Caco-2 (cell line): ENCODE results near the gene SMOC2. TPM values are rescaled to one million over a fixed set of nuclear protein-coding genes. Genes with fewer than 3 reads are reported as not detected.

Experiments
- BruUV-seq: library from RNA; stranded (reverse); fragments of 400-500 nt; replicated peaks from 2 replicates; lab custom pipeline; 2021; lab: Mats Ljungman, UMichigan
- CTCF ChIA-PET: fragments of 300-600 bp; sonication (Branson Sonifier 250); formaldehyde crosslinking; loops from one replicate; lab custom pipeline; 2022; ENCODE audit warnings: antibody characterized with exemption; lab: Charles Lee
- POLR2A ChIA-PET: fragments of 300-600 bp; sonication (Branson Sonifier 250); formaldehyde crosslinking; loops from one replicate; lab custom pipeline; 2022; ENCODE audit warnings: antibody characterized with exemption; lab: Charles Lee
- DNase-seq, 2 experiments: peaks; one replicate each; pipeline versions ENCODE4 v3.0.0 to v3.0.0-alpha.2; 2020 to 2022
- H3K27me3 ChIP-seq: replicated peaks from 2 replicates; pipeline ENCODE4 v1.6.0; 2011; ENCODE audit warnings: low read length; ENCODE audit not compliant: control insufficient read depth, insufficient read depth
- H3K36me3 ChIP-seq: 2 replicates; pipeline ENCODE4 v1.5.1; 2011; ENCODE audit warnings: low read length; ENCODE audit not compliant: control insufficient read depth, insufficient read depth
- H3K4me1 ChIP-seq: fragments of 250-450 bp; sonication (Bioruptor Pico); 2 replicates; pipeline ENCODE4 v1.5.1; 2020; ENCODE audit warnings: mild to moderate bottlenecking
- H3K4me3 ChIP-seq: 2 replicates; pipeline ENCODE4 v1.5.1; 2011; ENCODE audit warnings: low read depth, mild to moderate bottlenecking, control low read depth, low read length
- H3K9me3 ChIP-seq: fragments of 250-450 bp; sonication (Bioruptor Pico); 2 replicates; pipeline ENCODE4 v1.5.1; 2020; ENCODE audit warnings: mild to moderate bottlenecking, moderate library complexity
- H3K27ac Mint-ChIP-seq: one replicate; pipeline ENCODE4 v1.8.0; 2022; ENCODE audit warnings: mixed read lengths; ENCODE audit not compliant: unreplicated experiment
- H3K27me3 Mint-ChIP-seq: one replicate; pipeline ENCODE4 v1.8.0; 2022; ENCODE audit warnings: mixed read lengths; ENCODE audit not compliant: insufficient read depth, unreplicated experiment
- H3K36me3 Mint-ChIP-seq: one replicate; pipeline ENCODE4 v1.8.0; 2022; ENCODE audit warnings: mild to moderate bottlenecking, mixed read lengths; ENCODE audit not compliant: insufficient read depth, unreplicated experiment
- H3K4me1 Mint-ChIP-seq: one replicate; pipeline ENCODE4 v1.8.0; 2022; ENCODE audit warnings: low read depth, mixed read lengths; ENCODE audit not compliant: unreplicated experiment
- H3K4me3 Mint-ChIP-seq: one replicate; pipeline ENCODE4 v1.8.0; 2022; ENCODE audit warnings: mild to moderate bottlenecking, moderate library complexity, mixed read lengths; ENCODE audit not compliant: unreplicated experiment
- H3K9me3 Mint-ChIP-seq: one replicate; pipeline ENCODE4 v1.8.0; 2022; ENCODE audit warnings: mixed read lengths; ENCODE audit not compliant: unreplicated experiment
- CTCF ChIP-seq, 2 experiments: fragments of 200-600 bp in 1 of 2; IDR thresholded peaks; 1 replicate in 1 of 2; 2 replicates in 1 of 2; pipeline versions ENCODE4 v1.5.1 to v1.8.0; 2011 to 2022; ENCODE audit warnings: antibody characterized with exemption in 1 of 2, control low read depth in 1 of 2, inconsistent platforms in 1 of 2, low read depth in 1 of 2, low read length in 1 of 2, mild to moderate bottlenecking in 1 of 2, moderate library complexity in 1 of 2; ENCODE audit not compliant: insufficient read depth in 1 of 2, severe bottlenecking in 1 of 2, unreplicated experiment in 1 of 2
- intact Hi-C: fragments of 100-400 bp; cut with micrococcal nuclease; formaldehyde crosslinking; loops from one replicate; pipeline ENCODE4 v1.10.0; 2022; ENCODE audit not compliant: unreplicated experiment
- total RNA-seq: library from RNA; stranded (reverse); gene quantifications from 2 replicates; pipeline ENCODE4 v1.2.3, GENCODE V29; 2022

The SMOC2 gene
- total RNA-seq, 1 experiment from 2014 or later = 2.8 TPM

GRCh38 chr6:168397012-168397411 lies 44.0 kb upstream of the SMOC2 start:
- no peak overlapping the region for H3K4me3 ChIP-seq
- BruUV-seq = no TSS peak
- ChIA-PET POLR2A (no interaction called here), CTCF (no interaction called here)
- H3K36me3 ChIP-seq = no peaks in the 10 kb centered on the region
- intact Hi-C loops = no loop called here
- H3K27me3 Mint-ChIP-seq = peaks cover 3% of the 10 kb centered on the region
- no peak for DNase-seq
- H3K9me3 ChIP-seq = no peaks in the 10 kb centered on the region
- no peaks in the 10 kb centered on the region for H3K27me3 ChIP-seq
- no peaks in the 10 kb centered on the region for H3K4me1 ChIP-seq
- H3K36me3 Mint-ChIP-seq = no peaks in the 10 kb centered on the region
- no peaks in the 10 kb centered on the region for H3K9me3 Mint-ChIP-seq
- no peak for TF ChIP-seq CTCF (IDR thresholded peaks at IDR 0.05; ENCODE audit: insufficient read depth in 1 of 2, low read depth in 1 of 2, low read length in 1 of 2, severe bottlenecking in 1 of 2, unreplicated experiment in 1 of 2)
- H3K27ac Mint-ChIP-seq = no peak overlapping the region
- H3K4me1 Mint-ChIP-seq = no peaks in the 10 kb centered on the region
- H3K4me3 Mint-ChIP-seq = no peak overlapping the region

GRCh38 chr6:168400037-168400436 lies 40.9 kb upstream of the SMOC2 start:
- intact Hi-C loops = no loop called here
- H3K27ac Mint-ChIP-seq = no peak overlapping the region
- Histone ChIP-seq H3K4me3 (no peak overlapping the region), H3K9me3 (no peaks in the 10 kb centered on the region), H3K36me3 (no peaks in the 10 kb centered on the region), H3K27me3 (no peaks in the 10 kb centered on the region), H3K4me1 (no peaks in the 10 kb centered on the region)
- no TSS peak for BruUV-seq
- ChIA-PET CTCF (no interaction called here), POLR2A (no interaction called here)
- TF ChIP-seq CTCF (IDR thresholded peaks at IDR 0.05; ENCODE audit: insufficient read depth in 1 of 2, low read depth in 1 of 2, low read length in 1 of 2, severe bottlenecking in 1 of 2, unreplicated experiment in 1 of 2) = no peak
- no peaks in the 10 kb centered on the region for H3K9me3 Mint-ChIP-seq
- H3K4me3 Mint-ChIP-seq = no peak overlapping the region
- H3K36me3 Mint-ChIP-seq = no peaks in the 10 kb centered on the region
- H3K27me3 Mint-ChIP-seq = peaks cover 3% of the 10 kb centered on the region
- DNase-seq = no peak
- no peaks in the 10 kb centered on the region for H3K4me1 Mint-ChIP-seq

GRCh38 chr6:168403370-168404005 lies 37.5 kb upstream of the SMOC2 start:
- no peaks in the 10 kb centered on the region for H3K36me3 ChIP-seq
- TF ChIP-seq CTCF (IDR thresholded peaks at IDR 0.05; ENCODE audit: insufficient read depth in 1 of 2, low read depth in 1 of 2, low read length in 1 of 2, severe bottlenecking in 1 of 2, unreplicated experiment in 1 of 2) = no peak
- no peak for DNase-seq
- no peak overlapping the region for H3K4me3 ChIP-seq
- Mint-ChIP-seq H3K27ac (no peak overlapping the region), H3K4me3 (no peak overlapping the region), H3K36me3 (no peaks in the 10 kb centered on the region), H3K27me3 (peaks cover 3% of the 10 kb centered on the region), H3K4me1 (no peaks in the 10 kb centered on the region), H3K9me3 (no peaks in the 10 kb centered on the region)
- POLR2A ChIA-PET = no interaction called here
- H3K4me1 ChIP-seq = no peaks in the 10 kb centered on the region
- CTCF ChIA-PET = no interaction called here
- no TSS peak for BruUV-seq
- intact Hi-C loops = no loop called here
- H3K9me3 ChIP-seq = no peaks in the 10 kb centered on the region
- no peaks in the 10 kb centered on the region for H3K27me3 ChIP-seq
